Testis (tissue), 2 donors: ENCODE data around the gene SIGLEC9.

ENCODE experiments used
- POLR2A ChIP-seq: fragments of 450-650 bp; IDR thresholded peaks from one replicate; pipeline ENCODE4 v1.6.1; 2017; ENCODE audit warnings: antibody characterized with exemption, mild to moderate bottlenecking, moderate library complexity
- TF ChIP-seq, protein P1 (sequence below), 3 experiments: fragments of 450-650 bp in 2 of 3; fragments of 200-600 bp in 1 of 3; sonication (generic) in 1 of 3; IDR thresholded peaks; one replicate each; pipeline ENCODE4 v1.5.1; 2016 to 2019; ENCODE audit warnings: antibody characterized with exemption in 3 of 3, mild to moderate bottlenecking in 2 of 3, moderate library complexity in 1 of 3

DNA sequence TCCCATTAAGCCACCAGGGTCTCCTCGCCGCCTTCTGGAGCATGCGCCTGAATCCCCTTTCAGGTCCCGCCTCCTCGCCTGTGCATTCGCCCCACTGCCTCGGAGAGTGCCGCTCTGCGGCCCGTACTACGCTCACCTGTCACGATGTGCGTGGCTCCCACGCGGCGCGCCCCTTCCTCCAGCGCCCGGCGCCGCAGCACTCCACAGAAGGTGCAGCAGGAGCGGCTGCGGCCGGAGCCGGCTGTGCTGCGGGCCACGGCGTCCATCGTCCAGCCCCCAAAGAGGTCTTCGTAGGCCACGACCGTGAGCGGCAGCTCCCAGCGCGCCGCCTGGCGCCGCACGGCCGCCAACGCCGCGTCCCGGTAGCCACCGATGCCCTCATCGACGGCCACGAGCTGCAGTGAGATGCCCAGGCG lies 20.8 kb upstream of the SIGLEC9 start:
- TF ChIP-seq, protein P1, sequence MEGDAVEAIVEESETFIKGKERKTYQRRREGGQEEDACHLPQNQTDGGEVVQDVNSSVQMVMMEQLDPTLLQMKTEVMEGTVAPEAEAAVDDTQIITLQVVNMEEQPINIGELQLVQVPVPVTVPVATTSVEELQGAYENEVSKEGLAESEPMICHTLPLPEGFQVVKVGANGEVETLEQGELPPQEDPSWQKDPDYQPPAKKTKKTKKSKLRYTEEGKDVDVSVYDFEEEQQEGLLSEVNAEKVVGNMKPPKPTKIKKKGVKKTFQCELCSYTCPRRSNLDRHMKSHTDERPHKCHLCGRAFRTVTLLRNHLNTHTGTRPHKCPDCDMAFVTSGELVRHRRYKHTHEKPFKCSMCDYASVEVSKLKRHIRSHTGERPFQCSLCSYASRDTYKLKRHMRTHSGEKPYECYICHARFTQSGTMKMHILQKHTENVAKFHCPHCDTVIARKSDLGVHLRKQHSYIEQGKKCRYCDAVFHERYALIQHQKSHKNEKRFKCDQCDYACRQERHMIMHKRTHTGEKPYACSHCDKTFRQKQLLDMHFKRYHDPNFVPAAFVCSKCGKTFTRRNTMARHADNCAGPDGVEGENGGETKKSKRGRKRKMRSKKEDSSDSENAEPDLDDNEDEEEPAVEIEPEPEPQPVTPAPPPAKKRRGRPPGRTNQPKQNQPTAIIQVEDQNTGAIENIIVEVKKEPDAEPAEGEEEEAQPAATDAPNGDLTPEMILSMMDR (IDR thresholded peaks at IDR 0.05), result no peak
- TF ChIP-seq POLR2A, result no peak
